GM21515 (cell line): ENCODE measurements around the gene CLIC1.

Experiments used
- ATAC-seq: cut with Tn5 transposase; IDR thresholded peaks from one replicate; pipeline ENCODE4 v1.9.1; 2021; ENCODE audit not compliant: unreplicated experiment

CLIC1 gene

GRCh38 chr6:31736021-31736767 lies at the start of gene CLIC1:
CLIC1 (minus strand) TSS chr6:31736530; CDS start chr6:31736300, 230 bp downstream.
- ATAC-seq, result no peak

- no peak for ATAC-seq
Measured at GRCh38 chr6:31785475-31785874, 49.1 kb upstream of the CLIC1 start.

- ATAC-seq, result no peak
Measured at GRCh38 chr6:31784098-31784925, 48.0 kb upstream of the CLIC1 start.

GRCh38 chr6:31782126-31782855 lies 46.0 kb upstream of the CLIC1 start:
- ATAC-seq, result no peak

GRCh38 chr6:31781244-31782125 lies 45.2 kb upstream of the CLIC1 start:
- no peak for ATAC-seq

GRCh38 chr6:31780507-31781243 lies 44.3 kb upstream of the CLIC1 start:
- ATAC-seq, result no peak

- no peak for ATAC-seq
Measured at GRCh38 chr6:31779908-31780307, 43.6 kb upstream of the CLIC1 start.

GRCh38 chr6:31778999-31779885 lies 42.9 kb upstream of the CLIC1 start:
- no peak for ATAC-seq

GRCh38 chr6:31778193-31778592 lies 41.9 kb upstream of the CLIC1 start:
- no peak for ATAC-seq

GRCh38 chr6:31777667-31778050 lies 41.3 kb upstream of the CLIC1 start:
- no peak for ATAC-seq

- ATAC-seq, result no peak
Measured at GRCh38 chr6:31776989-31777666, 40.8 kb upstream of the CLIC1 start, which contains the start of gene VWA7. VWA7 (minus strand) TSS chr6:31777328; CDS start chr6:31776779, 549 bp downstream.

- no peak for ATAC-seq
Measured at GRCh38 chr6:31776485-31776988, 40.2 kb upstream of the CLIC1 start.

GRCh38 chr6:31775633-31776484 lies 39.5 kb upstream of the CLIC1 start:
- no peak for ATAC-seq

- ATAC-seq, result no peak
Measured at GRCh38 chr6:31775184-31775583, 38.9 kb upstream of the CLIC1 start.

GRCh38 chr6:31771992-31772358 lies 35.6 kb upstream of the CLIC1 start:
- ATAC-seq, result no peak

- ATAC-seq, result no peak
Measured at GRCh38 chr6:31770860-31771259, 34.5 kb upstream of the CLIC1 start.

- ATAC-seq, result no peak
Measured at GRCh38 chr6:31769684-31770371, 33.5 kb upstream of the CLIC1 start.
